ENCODE results near the gene INMT. TPM values are rescaled to one million over a fixed set of nuclear protein-coding genes. Genes with fewer than 3 reads are reported as not detected.

Gene INMT
- total and polyA plus RNA-seq, 12 donors: 12.3 to 57.3 (median 26.9) TPM

- no peak for DNase-seq
- Histone ChIP-seq H3K4me1 (peaks cover 0 to 10% (median 3%) of the 10 kb centered on the region in 9 donors), H3K4me3 (no peak overlapping the region), H3K9me3 (no peaks in the 10 kb centered on the region), H3K27ac (peak overlapping the region in 1 of 10 donors; percentile 26), H3K27me3 (no peaks in the 10 kb centered on the region), H3K36me3 (no peaks in the 10 kb centered on the region)
- intact Hi-C loops (cut with DNase I): loop anchor here in 6 of 10 donors (5.0 to 10.0 kb wide), 3 partner anchors 36 to 113 kb away; partner anchors contain the start of gene CRHR2 (in 2 of the 6)
- TF ChIP-seq CTCF (IDR thresholded peaks at IDR 0.05): no peak
- 91 to 92% methylated on average over 6 of the region's 6 CpGs for WGBS, 2 donors
- no peak for ATAC-seq
These were observed 13.7 kb upstream of the INMT start for GRCh38 chr7:30738026-30738915.

GRCh38 chr7:30739691-30740090 lies 12.2 kb upstream of the INMT start:
- no peaks in the 10 kb centered on the region for H3K9me3 ChIP-seq
- no peak overlapping the region for H3K4me3 ChIP-seq
- H3K27ac ChIP-seq: no peak overlapping the region
- H3K27me3 ChIP-seq: no peaks in the 10 kb centered on the region
- 92 to 95% methylated on average over 2 of the region's 2 CpGs for WGBS, 2 donors
- H3K36me3 ChIP-seq: no peaks in the 10 kb centered on the region
- no peak for ATAC-seq
- peaks cover 0 to 15% (median 3%) of the 10 kb centered on the region in 9 donors for H3K4me1 ChIP-seq
- no peak for DNase-seq
- TF ChIP-seq CTCF (IDR thresholded peaks at IDR 0.05): no peak
- intact Hi-C loops (cut with DNase I): loop anchor here (2.0 to 10.0 kb wide), 13 partner anchors 37 to 238 kb away; partner anchors contain the start of gene CRHR2 (in 7 of the 10)

GRCh38 chr7:30740417-30741181 lies 11.3 kb upstream of the INMT start:
- peak; percentile 96 to 100 (median 99) for TF ChIP-seq CTCF (IDR thresholded peaks at IDR 0.05)
- 35 to 37% methylated on average over 14 of the region's 14 CpGs for WGBS, 2 donors

GRCh38 chr7:30741289-30741688 lies 10.6 kb upstream of the INMT start:
- WGBS, 2 donors: 90% methylated on average over 8 of the region's 8 CpGs
- peaks cover 0 to 27% (median 5%) of the 10 kb centered on the region in 9 donors for H3K4me1 ChIP-seq
- no peak for DNase-seq
- no peaks in the 10 kb centered on the region for H3K9me3 ChIP-seq
- no peak overlapping the region for H3K27ac ChIP-seq
- peak in 1 of 8 donors; percentile 9 for ATAC-seq
- intact Hi-C loops (cut with DNase I): loop anchor here in 9 of 10 donors (2.0 to 10.0 kb wide), 12 partner anchors 51 to 236 kb away; partner anchors contain the start of gene CRHR2 (in 5 of the 9)
- no peaks in the 10 kb centered on the region for H3K36me3 ChIP-seq
- TF ChIP-seq CTCF (IDR thresholded peaks at IDR 0.05): no peak
- H3K4me3 ChIP-seq: no peak overlapping the region
- H3K27me3 ChIP-seq: no peaks in the 10 kb centered on the region

More at GRCh38 chr7:30740417-30741181, 11.3 kb upstream of the INMT start:
- no peaks in the 10 kb centered on the region for H3K27me3 ChIP-seq
- ATAC-seq (peak; percentile 55 to 88 (median 73)), DNase-seq (peak; percentile 76 to 82)
- peaks cover 0 to 24% (median 5%) of the 10 kb centered on the region in 9 donors for H3K4me1 ChIP-seq
- intact Hi-C loops (cut with DNase I): loop anchor here in 9 of 10 donors (2.0 to 10.0 kb wide), 12 partner anchors 52 to 237 kb away; partner anchors contain the start of gene CRHR2 (in 5 of the 9)
- H3K9me3 ChIP-seq: no peaks in the 10 kb centered on the region
- no peak overlapping the region for H3K27ac ChIP-seq
- no peaks in the 10 kb centered on the region for H3K36me3 ChIP-seq
- H3K4me3 ChIP-seq: no peak overlapping the region
